H9 (cell line): Measurements from ENCODE around the gene RAD18. TPM values are rescaled to one million over a fixed set of nuclear protein-coding genes. Genes with fewer than 3 reads are reported as not detected.

Experiments
- DNase-seq: peaks from one replicate; pipeline ENCODE4 v3.0.0-alpha.2; 2017
- H2AFZ ChIP-seq: one replicate; pipeline ENCODE4 v1.6.1; 2013; ENCODE audit warnings: mild to moderate bottlenecking, low read length, control low read depth, moderate library complexity
- H2AK5ac ChIP-seq: 2 replicates; pipeline ENCODE4 v1.6.1; 2013; ENCODE audit warnings: low read length, control low read depth, mixed read lengths; ENCODE audit not compliant: insufficient read length
- H2BK120ac ChIP-seq: one replicate; pipeline ENCODE4 v1.6.1; 2013; ENCODE audit warnings: low read depth, mild to moderate bottlenecking, low read length, control low read depth, inconsistent platforms; ENCODE audit not compliant: poor library complexity, severe bottlenecking
- H2BK12ac ChIP-seq: 2 replicates; pipeline ENCODE4 v1.6.1; 2013; ENCODE audit warnings: low read length, control low read depth, mixed read lengths, low read depth; ENCODE audit not compliant: insufficient read length
- H2BK15ac ChIP-seq: 2 replicates; pipeline ENCODE4 v1.6.1; 2013; ENCODE audit warnings: low read depth, low read length, control low read depth
- H2BK20ac ChIP-seq: one replicate; pipeline ENCODE4 v1.6.1; 2013; ENCODE audit warnings: low read depth, mild to moderate bottlenecking, low read length, control low read depth, inconsistent platforms; ENCODE audit not compliant: poor library complexity, severe bottlenecking
- H2BK5ac ChIP-seq: 2 replicates; pipeline ENCODE4 v1.6.1; 2013; ENCODE audit warnings: low read length, control low read depth, mixed read lengths; ENCODE audit not compliant: insufficient read length
- H3K14ac ChIP-seq: 2 replicates; pipeline ENCODE4 v1.6.1; 2013; ENCODE audit warnings: low read length, control low read depth; ENCODE audit not compliant: insufficient read depth
- H3K18ac ChIP-seq: 2 replicates; pipeline ENCODE4 v1.6.1; 2013; ENCODE audit warnings: low read depth, mild to moderate bottlenecking, mixed read lengths, low read length, control low read depth; ENCODE audit not compliant: insufficient read length
- H3K23ac ChIP-seq: 2 replicates; pipeline ENCODE4 v1.6.1; 2013; ENCODE audit warnings: low read length, control low read depth, mixed read lengths, low read depth; ENCODE audit not compliant: insufficient read length
- H3K23me2 ChIP-seq: 2 replicates; pipeline ENCODE4 v1.6.1; 2013; ENCODE audit warnings: low read depth, mild to moderate bottlenecking, mixed read lengths, low read length, control low read depth; ENCODE audit not compliant: insufficient read length, poor library complexity, severe bottlenecking
- H3K27ac ChIP-seq: 2 replicates; pipeline ENCODE4 v1.5.1; 2013; ENCODE audit warnings: low read length, control low read depth, mixed read lengths, low read depth; ENCODE audit not compliant: insufficient read length
- H3K27me3 ChIP-seq: 2 replicates; pipeline ENCODE4 v1.6.1; 2013; ENCODE audit warnings: low read length, control low read depth, inconsistent platforms; ENCODE audit not compliant: insufficient read depth
- H3K4ac ChIP-seq: 2 replicates; pipeline ENCODE4 v1.6.1; 2013; ENCODE audit warnings: low read depth, mild to moderate bottlenecking, control low read depth, inconsistent platforms, low read length, moderate library complexity
- H3K4me1 ChIP-seq: 2 replicates; pipeline ENCODE4 v1.6.1; 2013; ENCODE audit warnings: low read length, control low read depth, inconsistent platforms; ENCODE audit not compliant: insufficient read depth
- H3K4me2 ChIP-seq: 2 replicates; pipeline ENCODE4 v1.6.1; 2013; ENCODE audit warnings: low read length, control low read depth, mixed read lengths; ENCODE audit not compliant: insufficient read length, insufficient read depth
- H3K56ac ChIP-seq: 2 replicates; pipeline ENCODE4 v1.6.1; 2013; ENCODE audit warnings: low read depth, mild to moderate bottlenecking, mixed read lengths, low read length, control low read depth; ENCODE audit not compliant: insufficient read length
- H3K79me1 ChIP-seq: 2 replicates; pipeline ENCODE4 v1.6.1; 2013; ENCODE audit warnings: low read depth, mild to moderate bottlenecking, moderate library complexity, low read length, control low read depth, inconsistent platforms; ENCODE audit not compliant: insufficient read depth, poor library complexity, severe bottlenecking
- H3K79me2 ChIP-seq: 2 replicates; pipeline ENCODE4 v1.6.1; 2013; ENCODE audit warnings: low read length, control low read depth, inconsistent platforms; ENCODE audit not compliant: insufficient read depth
- H3K9ac ChIP-seq: 2 replicates; pipeline ENCODE4 v1.6.1; 2013; ENCODE audit warnings: low read length, control low read depth, mixed read lengths; ENCODE audit not compliant: insufficient read length; ENCODE audit errors: extremely low read depth
- H3K9me3 ChIP-seq: one replicate; pipeline ENCODE4 v1.6.1; 2013; ENCODE audit warnings: low read depth, low read length, inconsistent platforms; ENCODE audit not compliant: control insufficient read depth
- H3T11ph ChIP-seq: one replicate; pipeline ENCODE4 v1.6.1; 2013; ENCODE audit warnings: mild to moderate bottlenecking, low read length, control low read depth, inconsistent platforms
- H4K20me1 ChIP-seq: one replicate; pipeline ENCODE4 v1.6.1; 2013; ENCODE audit not compliant: control insufficient read depth, insufficient read length, insufficient read depth
- H4K5ac ChIP-seq: 2 replicates; pipeline ENCODE4 v1.6.1; 2013; ENCODE audit warnings: low read depth, mild to moderate bottlenecking, mixed read lengths, low read length, control low read depth; ENCODE audit not compliant: insufficient read length
- H4K8ac ChIP-seq: replicated peaks from 2 replicates; pipeline ENCODE4 v1.6.1; 2013; ENCODE audit warnings: low read length, control low read depth, mixed read lengths, low read depth; ENCODE audit not compliant: insufficient read length
- H4K91ac ChIP-seq: 2 replicates; pipeline ENCODE4 v1.6.1; 2013; ENCODE audit warnings: low read depth, mild to moderate bottlenecking, moderate library complexity, mixed read lengths, low read length, control low read depth; ENCODE audit not compliant: insufficient read length
- H3K27ac Mint-ChIP-seq, 3 experiments: 2 replicates in 2 of 3; 3 replicates in 1 of 3; pipeline ENCODE4 v1.8.0; 2020 to 2021; ENCODE audit warnings: mixed read lengths in 3 of 3, mild to moderate bottlenecking in 1 of 3, moderate library complexity in 1 of 3
- H3K27me3 Mint-ChIP-seq: 2 replicates; pipeline ENCODE4 v1.8.0; 2021; ENCODE audit warnings: low read depth, mild to moderate bottlenecking, moderate library complexity, mixed read lengths
- H3K36me3 Mint-ChIP-seq, 3 experiments: 2 replicates in 2 of 3; 3 replicates in 1 of 3; pipeline ENCODE4 v1.8.0; 2020 to 2021; ENCODE audit warnings: low read depth in 3 of 3, mixed read lengths in 3 of 3; ENCODE audit not compliant: insufficient read depth in 1 of 3
- H3K4me1 Mint-ChIP-seq, 2 experiments: 2 replicates each; pipeline ENCODE4 v1.8.0; 2020; ENCODE audit warnings: mixed read lengths in 2 of 2
- H3K4me3 Mint-ChIP-seq, 2 experiments: 2 replicates in 1 of 2; 3 replicates in 1 of 2; pipeline ENCODE4 v1.8.0; 2020 to 2021; ENCODE audit warnings: mild to moderate bottlenecking in 2 of 2, mixed read lengths in 2 of 2, moderate library complexity in 1 of 2
- H3K9me3 Mint-ChIP-seq, 2 experiments: 2 replicates in 1 of 2; 3 replicates in 1 of 2; pipeline ENCODE4 v1.8.0; 2020; ENCODE audit warnings: mild to moderate bottlenecking in 2 of 2, mixed read lengths in 2 of 2, moderate library complexity in 1 of 2
- WGBS: extraction: QIAGEN DNeasy Blood & Tissue Kit; methylation state at CpG from one replicate; pipeline ENCODE4 v1.1.7; 2013; ENCODE audit warnings: missing lambda C conversion rate, low lambda C conversion rate, mixed read lengths; ENCODE audit not compliant: insufficient read length; ENCODE audit errors: extremely low coverage; 5-methylcytosine and 5-hydroxymethylcytosine counted together
- total RNA-seq: library from RNA; stranded (reverse); gene quantifications from 2 replicates; pipeline ENCODE4 v1.2.1, GENCODE V29; 2021
- TF ChIP-seq, protein P1 (sequence below): fragments of 200-600 bp; sonication (generic); conservative IDR thresholded peaks from 3 replicates; pipeline ENCODE4 v1.8.0; 2021; ENCODE audit warnings: antibody characterized with exemption, mild to moderate bottlenecking

The RAD18 gene
- total RNA-seq, 1 experiment from 2014 or later = 27.8 TPM

DNA sequence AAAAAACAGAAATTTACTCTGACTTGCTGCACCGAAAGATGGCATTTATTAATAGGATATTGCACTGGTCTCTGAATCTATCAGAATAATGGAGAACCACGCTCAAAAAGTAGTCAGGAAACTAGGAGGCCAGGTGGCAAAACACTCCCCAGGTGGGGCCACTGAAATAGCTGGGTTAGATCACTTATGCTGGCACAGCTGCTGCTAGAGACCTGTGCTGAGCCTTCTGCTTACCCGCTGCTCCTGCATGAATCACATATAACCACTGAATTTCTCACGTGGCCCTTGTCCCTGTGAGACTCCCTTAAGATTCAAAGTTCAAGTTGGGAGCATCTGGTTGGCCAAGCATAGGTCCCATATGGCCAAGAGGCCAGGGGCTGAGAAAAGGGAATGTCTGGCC, 127.9 kb downstream of the RAD18 start:
- H3K18ac ChIP-seq = no peak overlapping the region
- no peak overlapping the region for H4K91ac ChIP-seq
- H3K27ac ChIP-seq = no peak overlapping the region
- no peak overlapping the region for H3K56ac ChIP-seq
- H3K4me3 Mint-ChIP-seq = no peak overlapping the region
- H4K8ac ChIP-seq = no peak overlapping the region
- H3K27me3 Mint-ChIP-seq = peaks cover 4% of the 10 kb centered on the region; the same call in 1 of the 2 replicates
- H2BK12ac ChIP-seq = no peak overlapping the region
- no peaks in the 10 kb centered on the region for H3K79me1 ChIP-seq
- H3T11ph ChIP-seq = no peak overlapping the region
- H3K27me3 ChIP-seq = no peaks in the 10 kb centered on the region
- TF ChIP-seq, protein P1, sequence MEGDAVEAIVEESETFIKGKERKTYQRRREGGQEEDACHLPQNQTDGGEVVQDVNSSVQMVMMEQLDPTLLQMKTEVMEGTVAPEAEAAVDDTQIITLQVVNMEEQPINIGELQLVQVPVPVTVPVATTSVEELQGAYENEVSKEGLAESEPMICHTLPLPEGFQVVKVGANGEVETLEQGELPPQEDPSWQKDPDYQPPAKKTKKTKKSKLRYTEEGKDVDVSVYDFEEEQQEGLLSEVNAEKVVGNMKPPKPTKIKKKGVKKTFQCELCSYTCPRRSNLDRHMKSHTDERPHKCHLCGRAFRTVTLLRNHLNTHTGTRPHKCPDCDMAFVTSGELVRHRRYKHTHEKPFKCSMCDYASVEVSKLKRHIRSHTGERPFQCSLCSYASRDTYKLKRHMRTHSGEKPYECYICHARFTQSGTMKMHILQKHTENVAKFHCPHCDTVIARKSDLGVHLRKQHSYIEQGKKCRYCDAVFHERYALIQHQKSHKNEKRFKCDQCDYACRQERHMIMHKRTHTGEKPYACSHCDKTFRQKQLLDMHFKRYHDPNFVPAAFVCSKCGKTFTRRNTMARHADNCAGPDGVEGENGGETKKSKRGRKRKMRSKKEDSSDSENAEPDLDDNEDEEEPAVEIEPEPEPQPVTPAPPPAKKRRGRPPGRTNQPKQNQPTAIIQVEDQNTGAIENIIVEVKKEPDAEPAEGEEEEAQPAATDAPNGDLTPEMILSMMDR = no peak
- H3K36me3 Mint-ChIP-seq = no peaks in the 10 kb centered on the region
- no peak overlapping the region for H4K5ac ChIP-seq
- H3K4me1 Mint-ChIP-seq = no peaks in the 10 kb centered on the region
- no peak overlapping the region for H2BK120ac ChIP-seq
- H3K23ac ChIP-seq = no peak overlapping the region
- WGBS = no CpG with 5 or more reads among the region's 4 CpGs
- no peaks in the 10 kb centered on the region for H4K20me1 ChIP-seq
- no peaks in the 10 kb centered on the region for H3K23me2 ChIP-seq
- no peak overlapping the region for H2AK5ac ChIP-seq
- no peak overlapping the region for H2BK15ac ChIP-seq
- no peak overlapping the region for H3K14ac ChIP-seq
- no peak overlapping the region for H2AFZ ChIP-seq
- DNase-seq = no peak
- H2BK20ac ChIP-seq = no peak overlapping the region
- H3K9me3 ChIP-seq = no peaks in the 10 kb centered on the region
- no peak overlapping the region for H2BK5ac ChIP-seq
- H3K9ac ChIP-seq = no peak overlapping the region
- peak overlapping the region in 1 of 3 experiments; percentile 25; a peak in 1 of 7 replicates for H3K27ac Mint-ChIP-seq
- H3K4me1 ChIP-seq = no peaks in the 10 kb centered on the region
- no peaks in the 10 kb centered on the region for H3K9me3 Mint-ChIP-seq
- H3K4me2 ChIP-seq = no peak overlapping the region
- H3K79me2 ChIP-seq = no peaks in the 10 kb centered on the region
- no peak overlapping the region for H3K4ac ChIP-seq
